T-cell (primary cell): ENCODE measurements around the gene DNAJC30. TPM values are rescaled to one million over a fixed set of nuclear protein-coding genes. Genes with fewer than 3 reads are reported as not detected.
"Not testable (repeated sequence)": the region's sequence is repeated elsewhere in the genome, so short reads cannot be mapped to it uniquely, and the experiment has no call there.

Source experiments
- ATAC-seq, 4 experiments: fragments of 200-7000 bp in 3 of 4; fragments of 150-1000 bp in 1 of 4; cut with Tn5 transposase; replicated peaks in 1 of 4; 1 replicate in 3 of 4; 2 replicates in 1 of 4; pipeline ENCODE4 v1.10.0; 2021; ENCODE audit warnings: moderate library complexity in 3 of 4, mild to moderate bottlenecking in 2 of 4, moderate number of reproducible peaks in 1 of 4
- CTCF ChIA-PET, 2 donors: fragments of 300-600 bp; sonication (Branson Sonifier 250); formaldehyde crosslinking; loops; one replicate each; lab custom pipeline; 2022; ENCODE audit warnings: antibody characterized with exemption in 2 of 2; lab: Charles Lee
- POLR2A ChIA-PET, 2 donors: fragments of 300-600 bp; sonication (Branson Sonifier 250); formaldehyde crosslinking; loops; one replicate each; lab custom pipeline; 2022; ENCODE audit warnings: antibody characterized with exemption in 2 of 2; lab: Charles Lee
- DNase-seq, 35 experiments: peaks; one replicate each; pipeline versions ENCODE4 v3.0.0 to v3.0.0-alpha.2; 2013 to 2023
- H3K27ac ChIP-seq: one replicate; pipeline ENCODE4 v1.5.1; 2013; ENCODE audit warnings: low read length
- H3K27me3 ChIP-seq, 2 experiments: replicated peaks in 1 of 2; 1 replicate in 1 of 2; 2 replicates in 1 of 2; pipeline versions ENCODE4 v1.6.1 to v1.7.0; 2013; ENCODE audit warnings: low read length in 1 of 2, mixed read lengths in 1 of 2; ENCODE audit not compliant: control insufficient read depth in 2 of 2, insufficient read depth in 2 of 2; ENCODE audit errors: extremely low read depth in 1 of 2
- H3K36me3 ChIP-seq, 2 donors: 1 replicate in 1 of 2; 2 replicates in 1 of 2; pipeline versions ENCODE4 v1.6.1 to v1.7.0; 2013; ENCODE audit warnings: low read length in 1 of 2; ENCODE audit not compliant: control insufficient read depth in 2 of 2, insufficient read depth in 1 of 2; ENCODE audit errors: extremely low read depth in 1 of 2
- H3K4me1 ChIP-seq, 2 experiments: 1 replicate in 1 of 2; 2 replicates in 1 of 2; pipeline versions ENCODE4 v1.6.1 to v1.7.0; 2013; ENCODE audit warnings: low read length in 2 of 2, mixed read lengths in 1 of 2; ENCODE audit not compliant: insufficient read depth in 2 of 2, control insufficient read depth in 1 of 2; ENCODE audit errors: extremely low read depth in 1 of 2
- H3K4me3 ChIP-seq, 2 donors: 1 replicate in 1 of 2; 2 replicates in 1 of 2; pipeline versions ENCODE4 v1.5.1 to v1.7.0; 2013; ENCODE audit warnings: mild to moderate bottlenecking in 2 of 2, low read length in 1 of 2, moderate library complexity in 1 of 2; ENCODE audit not compliant: control insufficient read depth in 1 of 2; ENCODE audit errors: extremely low read depth in 1 of 2
- H3K9me3 ChIP-seq: 2 replicates; pipeline ENCODE4 v1.7.0; 2013
- H3K27ac Mint-ChIP-seq, 2 donors: one replicate each; pipeline ENCODE4 v1.8.0; 2020 to 2021; ENCODE audit warnings: mild to moderate bottlenecking in 2 of 2, mixed read lengths in 2 of 2
- H3K27me3 Mint-ChIP-seq, 2 donors: one replicate each; pipeline ENCODE4 v1.8.0; 2021 to 2022; ENCODE audit warnings: mixed read lengths in 2 of 2
- H3K36me3 Mint-ChIP-seq: one replicate; pipeline ENCODE4 v1.8.0; 2021; ENCODE audit warnings: mixed read lengths
- H3K4me1 Mint-ChIP-seq, 3 donors: one replicate each; pipeline ENCODE4 v1.8.0; 2020 to 2022; ENCODE audit warnings: mixed read lengths in 3 of 3, mild to moderate bottlenecking in 1 of 3
- H3K4me3 Mint-ChIP-seq, 3 donors: one replicate each; pipeline ENCODE4 v1.8.0; 2020 to 2022; ENCODE audit warnings: mild to moderate bottlenecking in 3 of 3, mixed read lengths in 3 of 3, moderate library complexity in 3 of 3
- H3K9me3 Mint-ChIP-seq, 3 donors: one replicate each; pipeline ENCODE4 v1.8.0; 2020 to 2022; ENCODE audit warnings: mixed read lengths in 3 of 3
- WGBS: methylation state at CpG from one replicate; pipeline ENCODE4 v1.1.5; 2013; ENCODE audit warnings: missing lambda C conversion rate; ENCODE audit not compliant: insufficient coverage; 5-methylcytosine and 5-hydroxymethylcytosine counted together
- total RNA-seq, 35 experiments: library from RNA in 6 of 35; stranded (reverse) in 6 of 35; fragments of 120-200 nt in 1 of 35; gene quantifications; one replicate each; pipeline versions ENCODE4 v1.2.1 to v1.2.4 and lab custom pipeline; 2013 to 2026

The DNAJC30 gene
- total RNA-seq, 5 donors from 2014 or later (not counting 1 experiment from before 2014, with no cell fraction given) = 9.1 to 16.4 (median 14.7) TPM

DNA sequence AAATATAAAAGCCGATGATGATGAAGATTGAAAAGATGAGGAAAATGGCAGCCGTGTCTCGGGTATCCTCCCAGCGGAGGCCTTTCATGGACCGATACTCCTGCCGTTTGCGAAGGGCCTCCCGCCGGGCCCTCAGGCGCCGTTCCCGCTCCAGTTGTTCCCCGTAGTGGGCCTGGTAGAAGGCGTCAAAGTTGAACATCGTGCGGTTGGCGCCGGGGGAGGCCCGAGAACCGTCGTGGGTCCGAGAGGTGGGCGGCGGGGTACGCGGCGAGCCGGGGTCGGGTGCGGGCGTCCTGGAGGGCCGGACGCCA is 553 bp downstream of the DNAJC30 start:
- Mint-ChIP-seq H3K4me1 (peaks cover 28 to 46% (median 46%) of the 10 kb centered on the region in 3 donors), H3K9me3 (no peaks in the 10 kb centered on the region), H3K27ac (peak overlapping the region; percentile 58 to 90), H3K36me3 (peaks cover 27% of the 10 kb centered on the region), H3K27me3 (no peaks in the 10 kb centered on the region), H3K4me3 (peak overlapping the region; percentile 94 to 99 (median 96))
- peaks cover 7 to 44% of the 10 kb centered on the region in 2 donors for H3K36me3 ChIP-seq
- H3K27me3 ChIP-seq = no peaks in the 10 kb centered on the region
- WGBS = 1% methylated on average over 32 of the region's 33 CpGs
- no peaks in the 10 kb centered on the region for H3K9me3 ChIP-seq
- DNase-seq = no peak
- peak overlapping the region; percentile 68 to 98 for H3K4me3 ChIP-seq
- H3K27ac ChIP-seq = peak overlapping the region; percentile 87
- ChIA-PET CTCF (no interaction called here), POLR2A (no interaction called here)
- peaks cover 13 to 45% of the 10 kb centered on the region in 2 experiments for H3K4me1 ChIP-seq
- ATAC-seq = no peak

DNA sequence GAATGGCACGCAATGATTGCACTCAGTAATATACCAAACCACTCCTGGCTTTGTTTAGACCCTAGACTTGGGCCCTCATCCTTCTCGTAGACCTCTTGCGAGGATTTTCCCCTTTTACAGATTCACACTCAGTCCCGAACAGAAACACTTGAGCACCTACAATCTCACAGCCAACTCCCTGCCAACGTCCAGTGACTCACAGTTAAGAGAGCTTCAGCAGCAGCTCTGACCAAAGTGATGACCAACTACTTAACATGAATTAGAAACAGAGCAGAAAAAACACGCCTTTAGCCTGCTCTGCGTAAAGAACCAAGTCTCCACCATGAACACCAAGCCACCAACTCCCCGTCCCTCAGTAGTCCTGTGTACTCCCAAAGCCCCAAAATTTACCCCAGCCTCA is 2.2 kb downstream of the DNAJC30 start:
- DNase-seq (no peak), ATAC-seq (no peak)
- POLR2A ChIA-PET = interaction anchor here in 1 of 2 donors (0.6 kb wide), 1 partner anchor 16 kb away, joined by 3 read pairs; no protein-coding TSS in a partner anchor
- peaks cover 13 to 45% of the 10 kb centered on the region in 2 experiments for H3K4me1 ChIP-seq
- CTCF ChIA-PET = no interaction called here
- no peak overlapping the region for H3K27ac ChIP-seq
- no peaks in the 10 kb centered on the region for H3K9me3 Mint-ChIP-seq
- peak overlapping the region; percentile 94 to 99 (median 96) for H3K4me3 Mint-ChIP-seq
- H3K36me3 ChIP-seq = peaks cover 4 to 31% of the 10 kb centered on the region in 2 donors
- H3K27me3 ChIP-seq = no peaks in the 10 kb centered on the region
- H3K4me1 Mint-ChIP-seq = peaks cover 28 to 43% (median 39%) of the 10 kb centered on the region in 3 donors
- H3K27me3 Mint-ChIP-seq = no peaks in the 10 kb centered on the region
- H3K36me3 Mint-ChIP-seq = peaks cover 20% of the 10 kb centered on the region
- WGBS = 80% methylated on average over 7 of the region's 8 CpGs
- H3K9me3 ChIP-seq = no peaks in the 10 kb centered on the region
- H3K4me3 ChIP-seq = no peak overlapping the region
- no peak overlapping the region for H3K27ac Mint-ChIP-seq

GRCh38 chr7:73680501-73680900 is 2.8 kb downstream of the DNAJC30 start:
- H3K4me3 Mint-ChIP-seq = peak overlapping the region; percentile 9 to 99 (median 94)
- CTCF ChIA-PET = no interaction called here

DNA sequence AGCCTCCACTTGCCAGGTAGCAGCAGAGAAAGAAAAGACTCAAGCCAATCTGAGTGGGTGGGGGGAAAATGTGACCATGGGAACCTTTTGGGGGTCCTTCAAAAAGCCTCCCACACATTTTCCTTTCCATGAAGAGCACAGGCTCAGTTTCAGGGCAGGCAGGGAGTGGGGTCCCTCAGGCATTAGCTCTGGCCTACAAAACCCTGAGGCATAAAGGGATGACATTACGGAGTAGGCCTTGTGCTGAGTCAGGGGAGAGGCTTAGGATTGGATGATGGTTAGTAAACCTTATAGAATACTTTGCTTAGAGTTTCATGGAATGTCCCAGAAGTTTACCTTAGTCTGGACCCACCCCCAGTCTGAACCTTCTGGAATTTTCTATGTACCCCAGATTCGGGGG is 3.5 kb downstream of the DNAJC30 start:
- ChIA-PET POLR2A (no interaction called here), CTCF (interaction anchor here in 1 of 2 donors (0.5 kb wide), 1 partner anchor 17 kb away, joined by 4 read pairs; no protein-coding TSS in a partner anchor)
- Histone ChIP-seq H3K27ac (no peak overlapping the region), H3K36me3 (peaks cover 4 to 28% of the 10 kb centered on the region in 2 donors), H3K4me1 (peaks cover 13 to 37% of the 10 kb centered on the region in 2 experiments), H3K9me3 (no peaks in the 10 kb centered on the region), H3K27me3 (no peaks in the 10 kb centered on the region), H3K4me3 (no peak overlapping the region)
- WGBS = 100% methylated on average over 1 of the region's 2 CpGs
- Mint-ChIP-seq H3K4me3 (no peak overlapping the region), H3K36me3 (peaks cover 19% of the 10 kb centered on the region), H3K27me3 (no peaks in the 10 kb centered on the region), H3K9me3 (no peaks in the 10 kb centered on the region), H3K27ac (no peak overlapping the region), H3K4me1 (peaks cover 28 to 36% (median 35%) of the 10 kb centered on the region in 3 donors)
- ATAC-seq = no peak
- no peak for DNase-seq

More at GRCh38 chr7:73680501-73680900, 2.8 kb downstream of the DNAJC30 start:
- no peak overlapping the region for H3K4me3 ChIP-seq
- no peak overlapping the region for H3K27ac ChIP-seq
- DNase-seq = no peak
- POLR2A ChIA-PET = interaction anchor here in 1 of 2 donors (0.6 kb wide), 1 partner anchor 16 kb away, joined by 3 read pairs; no protein-coding TSS in a partner anchor
- 96% methylated on average over 4 of the region's 7 CpGs for WGBS
- ATAC-seq = no peak
- H3K4me1 ChIP-seq = peaks cover 13 to 45% of the 10 kb centered on the region in 2 experiments
- H3K36me3 Mint-ChIP-seq = peaks cover 19% of the 10 kb centered on the region
- H3K27ac Mint-ChIP-seq = no peak overlapping the region
- no peaks in the 10 kb centered on the region for H3K9me3 Mint-ChIP-seq
- no peaks in the 10 kb centered on the region for H3K27me3 ChIP-seq
- peaks cover 28 to 42% (median 38%) of the 10 kb centered on the region in 3 donors for H3K4me1 Mint-ChIP-seq
- H3K27me3 Mint-ChIP-seq = no peaks in the 10 kb centered on the region
- H3K9me3 ChIP-seq = no peaks in the 10 kb centered on the region
- peaks cover 4 to 30% of the 10 kb centered on the region in 2 donors for H3K36me3 ChIP-seq

DNA sequence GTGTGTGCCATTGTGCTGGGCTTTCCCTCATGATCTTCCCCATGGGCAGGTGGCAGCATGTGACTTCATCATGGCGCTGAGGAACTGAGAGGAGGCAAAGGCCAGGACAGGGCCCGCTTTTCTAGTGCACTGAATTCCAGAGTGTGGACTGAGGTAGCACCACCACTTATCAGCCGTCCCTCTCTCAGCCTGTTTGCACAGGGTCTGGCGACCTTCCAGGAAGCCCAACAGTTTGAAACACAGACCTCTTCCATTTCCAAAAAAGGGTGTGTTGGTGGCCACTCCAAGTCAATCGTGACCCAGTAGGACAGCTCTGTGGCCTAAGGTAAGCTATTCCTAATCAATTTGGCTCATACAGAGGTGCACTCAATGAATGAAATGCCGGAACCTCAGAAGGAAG is 4.4 kb downstream of the DNAJC30 start:
- no peaks in the 10 kb centered on the region for H3K27me3 ChIP-seq
- no peak for ATAC-seq
- peaks cover 10 to 29% of the 10 kb centered on the region in 2 experiments for H3K4me1 ChIP-seq
- peaks cover 4 to 28% of the 10 kb centered on the region in 2 donors for H3K36me3 ChIP-seq
- CTCF ChIA-PET = no interaction called here
- Mint-ChIP-seq H3K4me3 (no peak overlapping the region), H3K4me1 (peaks cover 26 to 34% (median 33%) of the 10 kb centered on the region in 3 donors), H3K36me3 (peaks cover 19% of the 10 kb centered on the region), H3K27ac (no peak overlapping the region), H3K9me3 (no peaks in the 10 kb centered on the region), H3K27me3 (no peaks in the 10 kb centered on the region)
- no peak for DNase-seq
- no peaks in the 10 kb centered on the region for H3K9me3 ChIP-seq
- H3K4me3 ChIP-seq = no peak overlapping the region
- H3K27ac ChIP-seq = no peak overlapping the region
- WGBS = 100% methylated on average over 3 of the region's 6 CpGs
- POLR2A ChIA-PET = no interaction called here

DNA sequence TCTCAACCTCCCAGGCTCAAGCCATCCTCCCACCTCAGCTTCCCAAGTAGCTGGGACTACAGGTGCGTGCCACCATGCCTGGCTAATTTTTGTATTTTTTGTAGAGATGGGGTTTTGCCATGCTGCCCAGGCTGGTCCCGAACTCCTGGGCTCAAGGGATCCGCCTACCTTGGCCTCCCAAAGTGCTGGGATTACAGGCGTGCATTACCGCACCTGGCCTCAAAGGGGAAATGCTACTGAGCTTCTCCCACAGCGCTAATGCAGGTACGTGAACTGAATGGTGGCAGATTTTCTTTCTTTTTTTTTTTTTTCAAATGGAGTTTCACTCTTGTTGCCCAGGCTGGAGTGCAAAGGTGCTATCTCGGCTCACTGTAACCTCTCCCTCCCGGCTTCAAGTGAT is 7.2 kb downstream of the DNAJC30 start:
- H3K9me3 Mint-ChIP-seq, H3K4me3 Mint-ChIP-seq, H3K4me3 ChIP-seq, H3K27ac ChIP-seq, H3K9me3 ChIP-seq, H3K27me3 ChIP-seq, H3K4me1 ChIP-seq, H3K27ac Mint-ChIP-seq, H3K27me3 Mint-ChIP-seq, DNase-seq, POLR2A ChIA-PET, ATAC-seq: not testable (repeated sequence)
- H3K36me3 ChIP-seq = peaks cover 4 to 25% of the 10 kb centered on the region in 2 donors
- CTCF ChIA-PET = interaction anchor here (0.6 to 0.7 kb wide), 2 partner anchors 18 to 350 kb away, joined by 3 read pairs; no protein-coding TSS in a partner anchor
- WGBS = 100% methylated on average over 3 of the region's 9 CpGs
- H3K4me1 Mint-ChIP-seq = peaks cover 8 to 16% (median 9%) of the 10 kb centered on the region in 3 donors
- peaks cover 17% of the 10 kb centered on the region for H3K36me3 Mint-ChIP-seq
